HepG2 (cell line): ENCODE measurements around the gene AP2A2. TPM values are rescaled to one million over a fixed set of nuclear protein-coding genes. Genes with fewer than 3 reads are reported as not detected.
A peak's percentile ranks its signal among the peaks of the same experiment; 100 is the strongest.

Experiments used
- ATAC-seq: fragments of 200-7000 bp; cut with Tn5 transposase; 3 replicates; pipeline ENCODE4 v1.9.1; 2020; ENCODE audit warnings: mild to moderate bottlenecking, moderate library complexity
- BruUV-seq: library from RNA; stranded (reverse); fragments of 400-500 nt; replicated peaks from 2 replicates; lab custom pipeline; 2021; lab: Mats Ljungman, UMichigan
- CTCF ChIA-PET: fragments of 300-600 bp; formaldehyde crosslinking; extraction: SDS; loops from one replicate; lab custom pipeline; 2021; ENCODE audit warnings: low total read pairs, inconsistent platforms, low intra/inter-chr PET ratio; lab: Yijun Ruan, JAX
- POLR2A ChIA-PET: fragments of 350-600 bp; sonication (Branson Sonifier 250); formaldehyde crosslinking; loops from one replicate; lab custom pipeline; 2020; ENCODE audit warnings: antibody characterized with exemption, inconsistent platforms; lab: Yijun Ruan, JAX
- DNase-seq: peaks from one replicate; pipeline ENCODE4 v3.0.0-alpha.2; 2015; ENCODE audit warnings: low spot score
- FAIRE-seq: peaks from 3 replicates; lab custom pipeline; 2011; peaks lifted over from hg19 to GRCh38; lab: Jason Lieb, UNC
- H2AFZ ChIP-seq: one replicate; pipeline ENCODE4 v1.6.1; 2011; ENCODE audit warnings: low read length, inconsistent platforms
- H3K27ac ChIP-seq: fragments of 300-600 bp; 3 replicates; pipeline ENCODE4 v1.8.0; 2011; ENCODE audit warnings: mixed run types, mild to moderate bottlenecking, mixed read lengths, low read length, inconsistent platforms; ENCODE audit not compliant: insufficient read depth; ENCODE audit errors: extremely low read length
- H3K27me3 ChIP-seq, 2 experiments: fragments of 200-600 bp in 1 of 2; 2 replicates in 1 of 2; 3 replicates in 1 of 2; pipeline versions ENCODE4 v1.6.0 to v1.8.0; 2011; ENCODE audit warnings: low read length in 2 of 2, mild to moderate bottlenecking in 2 of 2, moderate library complexity in 2 of 2, inconsistent platforms in 1 of 2; ENCODE audit not compliant: insufficient read depth in 2 of 2, control insufficient read depth in 1 of 2
- H3K36me3 ChIP-seq, 2 experiments: fragments of 200-600 bp in 1 of 2; replicated peaks in 1 of 2; 2 replicates in 1 of 2; 3 replicates in 1 of 2; pipeline versions ENCODE4 v1.5.1 to v1.8.0; 2011; ENCODE audit warnings: low read length in 2 of 2, inconsistent platforms in 1 of 2; ENCODE audit not compliant: insufficient read depth in 2 of 2, control insufficient read depth in 1 of 2
- H3K4me1 ChIP-seq: 2 replicates; pipeline ENCODE4 v1.5.1; 2012; ENCODE audit warnings: low read length, inconsistent platforms; ENCODE audit not compliant: insufficient read depth
- H3K4me2 ChIP-seq: 2 replicates; pipeline ENCODE4 v1.6.0; 2011; ENCODE audit warnings: low read depth, low read length, inconsistent platforms
- H3K4me3 ChIP-seq, 3 experiments: fragments of 200-600 bp in 1 of 3; sonication (generic), shearing (Covaris generic) in 1 of 3; replicated peaks in 1 of 3; 2 replicates each; pipeline ENCODE4 v1.5.1; 2011 to 2016; ENCODE audit warnings: low read length in 3 of 3, inconsistent platforms in 2 of 3, low read depth in 2 of 3, mild to moderate bottlenecking in 2 of 3, control low read depth in 1 of 3, mixed read lengths in 1 of 3; ENCODE audit not compliant: insufficient read depth in 1 of 3
- H3K79me2 ChIP-seq: one replicate; pipeline ENCODE4 v1.6.1; 2011; ENCODE audit warnings: low read length, inconsistent platforms; ENCODE audit not compliant: insufficient read depth
- H3K9ac ChIP-seq: 2 replicates; pipeline ENCODE4 v1.6.0; 2011; ENCODE audit warnings: mild to moderate bottlenecking, low read depth, low read length, inconsistent platforms; ENCODE audit not compliant: insufficient read depth
- H3K9me3 ChIP-seq: 2 replicates; pipeline ENCODE4 v1.5.1; 2012; ENCODE audit warnings: mild to moderate bottlenecking, low read length
- H4K20me1 ChIP-seq: 2 replicates; pipeline ENCODE4 v1.6.0; 2011; ENCODE audit warnings: inconsistent platforms, mild to moderate bottlenecking, low read length, moderate library complexity; ENCODE audit not compliant: insufficient read depth
- CREB1 ChIP-seq, 2 experiments: fragments of 450-650 bp in 1 of 2; IDR thresholded peaks; 2 replicates each; pipeline ENCODE4 v1.6.1; 2016 to 2017; ENCODE audit warnings: control low read depth in 1 of 2, mild to moderate bottlenecking in 1 of 2, missing compliant biosample characterization in 1 of 2, missing genetic modification characterization in 1 of 2
- FIP1L1 ChIP-seq: fragments of 200-400 bp; formaldehyde crosslinking; IDR thresholded peaks from 2 replicates; pipeline ENCODE4 v1.6.1; 2018; ENCODE audit warnings: low read depth, mild to moderate bottlenecking, low read length, moderate library complexity, borderline replicate concordance; ENCODE audit not compliant: insufficient read depth
- NFAT5 ChIP-seq: sonication (generic); formaldehyde crosslinking; IDR thresholded peaks from 2 replicates; pipeline ENCODE4 v1.4.0; 2020; ENCODE audit warnings: missing genetic modification reagents
- ONECUT2 ChIP-seq: sonication (generic); formaldehyde crosslinking; IDR thresholded peaks from 2 replicates; pipeline ENCODE4 v1.4.0; 2020; ENCODE audit warnings: missing genetic modification reagents
- WGBS: methylation state at CpG from one replicate; pipeline ENCODE4 v1.1.6; 2017; ENCODE audit warnings: low lambda C conversion rate; 5-methylcytosine and 5-hydroxymethylcytosine counted together
- in situ Hi-C: cut with HindIII; loops from 2 replicates; pipeline ENCODE4 v1.10.0; 2017; ENCODE audit warnings: low pct_unique_long_range_greater_than_20kb; ENCODE audit not compliant: extremely low pct_ligation_motif_present
- intact Hi-C: fragments of 100-400 bp; cut with micrococcal nuclease; formaldehyde crosslinking; loops from one replicate; pipeline ENCODE4 v1.10.0; 2022; ENCODE audit not compliant: unreplicated experiment
- polyA plus RNA-seq, 8 experiments: library from polyadenylated mRNA; depleted of rRNA in 3 of 8; stranded (reverse) in 7 of 8; unstranded in 1 of 8; fragments of >200 nt; fragmentation: Illumina TruSeq in 4 of 8; extraction: Trizol in 4 of 8; gene quantifications; 2 replicates each; pipeline versions ENCODE4 v1.2.1 to v1.2.3, GENCODE V29; 2011 to 2016; ENCODE audit warnings: low read depth in 4 of 8, missing spikeins in 1 of 8, mixed read lengths in 1 of 8; ENCODE audit not compliant: insufficient read depth in 1 of 8
- total RNA-seq, 5 experiments: library from RNA; depleted of rRNA; stranded (reverse); fragments of >200 nt; fragmentation: Illumina TruSeq; extraction: Trizol; gene quantifications; 2 replicates each; pipeline ENCODE4 v1.2.3, GENCODE V29; 2016; ENCODE audit warnings: low read depth in 1 of 5

AP2A2 gene
- total and polyA plus RNA-seq, 2 of the 13 experiments (the other 11 are each of a cell fraction or from before 2014, with no cell fraction given) = 25.7 to 75.7 TPM

- ATAC-seq (no peak), FAIRE-seq (no peak), DNase-seq (no peak)
- Histone ChIP-seq H2AFZ (no peak overlapping the region), H3K27me3 (peaks cover 18 to 85% of the 10 kb centered on the region in 2 experiments), H3K27ac (no peak overlapping the region), H3K36me3 (no peaks in the 10 kb centered on the region), H3K9ac (no peak overlapping the region), H3K4me3 (no peak overlapping the region), H3K79me2 (no peaks in the 10 kb centered on the region), H4K20me1 (no peaks in the 10 kb centered on the region), H3K4me2 (no peak overlapping the region), H3K4me1 (no peaks in the 10 kb centered on the region), H3K9me3 (no peaks in the 10 kb centered on the region)
- intact Hi-C loops = no loop called here
- BruUV-seq = no TSS peak
- ChIA-PET POLR2A (no interaction called here), CTCF (no interaction called here)
- TF ChIP-seq CREB1 (IDR thresholded peaks at IDR 0.05) (0 out of 2 replicates have a peak, but pooled peaks have one; percentile 19), CREB1 (CRISPR knock-in tag; IDR thresholded peaks at IDR 0.05) (no peak), ONECUT2 (CRISPR knock-in tag) (no peak), NFAT5 (CRISPR knock-in tag) (no peak), FIP1L1 (no peak)
- in situ Hi-C loops = no loop called here
- 83% methylated on average over 1 of the region's 13 CpGs for WGBS
Measured at GRCh38 chr11:1049431-1049891, 123.8 kb downstream of the AP2A2 start.
